Kidney epithelial cell (primary cell): ENCODE measurements around the gene CDR2. TPM values are rescaled to one million over a fixed set of nuclear protein-coding genes. Genes with fewer than 3 reads are reported as not detected.

Experiments
- DNase-seq: peaks from one replicate; pipeline ENCODE4 v3.0.0-alpha.2; 2010; ENCODE audit warnings: low read depth
- H3K27me3 ChIP-seq: 2 replicates; pipeline ENCODE4 v1.6.0; 2011; ENCODE audit warnings: low read length; ENCODE audit not compliant: control insufficient read depth, insufficient read depth
- H3K36me3 ChIP-seq: 2 replicates; pipeline ENCODE4 v1.5.1; 2011; ENCODE audit warnings: low read length; ENCODE audit not compliant: control insufficient read depth, insufficient read depth
- H3K4me3 ChIP-seq: 2 replicates; pipeline ENCODE4 v1.5.1; 2011; ENCODE audit warnings: low read depth, mild to moderate bottlenecking, control low read depth, low read length
- CTCF ChIP-seq: IDR thresholded peaks from 2 replicates; pipeline ENCODE4 v1.5.1; 2011; ENCODE audit warnings: mild to moderate bottlenecking, moderate library complexity, low read length, control low read depth, inconsistent platforms; ENCODE audit not compliant: insufficient read depth, poor library complexity, severe bottlenecking
- total RNA-seq: library from RNA; depleted of rRNA; stranded (reverse); fragments of >200 nt; gene quantifications from 2 replicates; pipeline ENCODE4 v1.2.3, GENCODE V29; 2015

Gene CDR2
- total RNA-seq, 1 donor from 2014 or later = 27.0 TPM

- H3K4me3 ChIP-seq = no peak overlapping the region
- TF ChIP-seq CTCF = no peak
- H3K36me3 ChIP-seq = peaks cover 2% of the 10 kb centered on the region
- no peak for DNase-seq
- H3K27me3 ChIP-seq = no peaks in the 10 kb centered on the region
These were observed 38.7 kb downstream of the CDR2 start for GRCh38 chr16:22335668-22336246.

- Histone ChIP-seq H3K4me3 (no peak overlapping the region), H3K27me3 (no peaks in the 10 kb centered on the region), H3K36me3 (peaks cover 2% of the 10 kb centered on the region)
- DNase-seq = no peak
- TF ChIP-seq CTCF = no peak
These were observed 40.9 kb downstream of the CDR2 start for GRCh38 chr16:22333457-22333994.

GRCh38 chr16:22330326-22330725, 44.1 kb downstream of the CDR2 start:
- H3K4me3 ChIP-seq = no peak overlapping the region
- no peak for TF ChIP-seq CTCF
- DNase-seq = no peak
- no peaks in the 10 kb centered on the region for H3K27me3 ChIP-seq
- H3K36me3 ChIP-seq = no peaks in the 10 kb centered on the region

- no peak for DNase-seq
- TF ChIP-seq CTCF = no peak
- Histone ChIP-seq H3K27me3 (no peaks in the 10 kb centered on the region), H3K4me3 (no peak overlapping the region), H3K36me3 (peaks cover 2% of the 10 kb centered on the region)
These were observed 45.2 kb downstream of the CDR2 start for GRCh38 chr16:22329199-22329695.

GRCh38 chr16:22328081-22328725, 46.2 kb downstream of the CDR2 start:
- H3K4me3 ChIP-seq = no peak overlapping the region
- DNase-seq = no peak
- peaks cover 2% of the 10 kb centered on the region for H3K36me3 ChIP-seq
- no peaks in the 10 kb centered on the region for H3K27me3 ChIP-seq
- no peak for TF ChIP-seq CTCF
